Activated CD4-positive, CD25-positive, alpha-beta regulatory T cell treated with anti-CD3 and anti-CD28 coated beads, Interleukin-2, amount 50 U/mL, for 24 hours (primary cell): ENCODE results near the gene CLEC7A.

Source experiments
- ATAC-seq, 2 donors: fragments of 150-1000 bp; cut with Tn5 transposase; one replicate each; pipeline ENCODE4 v1.10.0; 2021; ENCODE audit warnings: mild to moderate bottlenecking in 1 of 2, moderate library complexity in 1 of 2

The CLEC7A gene

GRCh38 chr12:10136637-10137205 lies 6.7 kb upstream of the CLEC7A start:
- no peak for ATAC-seq

DNA sequence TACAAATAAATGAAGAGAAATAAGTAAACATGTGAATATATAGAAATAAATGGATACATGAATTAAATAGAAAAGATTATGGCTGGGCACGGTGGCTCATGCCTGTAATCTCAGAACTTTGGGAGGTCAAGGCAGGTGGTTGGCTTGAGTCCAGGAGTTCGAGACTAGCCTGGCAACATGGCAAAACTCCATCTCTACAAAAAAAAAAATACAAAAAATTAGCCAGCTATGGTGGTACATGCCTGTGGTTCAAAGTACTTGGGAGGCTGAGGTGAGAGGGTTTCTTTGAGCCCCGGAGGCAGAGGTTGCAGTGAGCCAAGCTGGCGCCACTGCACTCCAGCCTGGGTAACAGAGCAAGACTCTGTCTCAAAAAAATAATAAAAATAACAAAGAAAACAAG lies 5.1 kb upstream of the CLEC7A start:
- no peak for ATAC-seq

DNA sequence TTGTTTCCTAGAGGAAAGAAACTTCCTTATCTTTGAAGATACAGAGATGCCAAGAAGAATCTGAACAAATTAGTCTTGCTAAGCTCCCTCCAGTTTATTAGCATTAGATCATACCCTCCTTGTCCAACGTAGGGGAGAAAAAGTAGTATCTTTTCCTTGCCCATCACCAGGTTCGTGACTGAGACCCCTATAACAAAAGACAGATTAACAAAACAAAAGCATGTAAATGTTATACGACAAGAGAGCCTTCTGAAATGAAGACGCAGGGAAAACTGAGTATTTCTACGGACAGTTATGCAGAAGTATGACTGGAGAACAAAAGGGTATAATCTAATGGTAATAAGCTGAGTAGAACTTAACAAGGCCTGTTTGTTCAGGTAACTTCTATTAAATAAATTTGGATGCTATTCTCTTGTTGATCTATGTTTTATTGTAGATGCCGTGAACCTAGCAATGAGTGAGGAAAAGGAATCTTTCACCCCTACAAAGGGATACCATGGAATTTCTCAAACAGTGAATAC lies 2.9 kb upstream of the CLEC7A start:
- ATAC-seq, result no peak

GRCh38 chr12:10131111-10131690 lies 1.2 kb upstream of the CLEC7A start:
- ATAC-seq, result no peak

GRCh38 chr12:10128687-10129086 lies 1.3 kb downstream of the CLEC7A start:
- peak in 1 of 2 donors; percentile 40 for ATAC-seq

GRCh38 chr12:10126413-10126812 lies 3.6 kb downstream of the CLEC7A start:
- no peak for ATAC-seq

- ATAC-seq, result no peak
Measured at GRCh38 chr12:10122689-10123088, 7.3 kb downstream of the CLEC7A start.

DNA sequence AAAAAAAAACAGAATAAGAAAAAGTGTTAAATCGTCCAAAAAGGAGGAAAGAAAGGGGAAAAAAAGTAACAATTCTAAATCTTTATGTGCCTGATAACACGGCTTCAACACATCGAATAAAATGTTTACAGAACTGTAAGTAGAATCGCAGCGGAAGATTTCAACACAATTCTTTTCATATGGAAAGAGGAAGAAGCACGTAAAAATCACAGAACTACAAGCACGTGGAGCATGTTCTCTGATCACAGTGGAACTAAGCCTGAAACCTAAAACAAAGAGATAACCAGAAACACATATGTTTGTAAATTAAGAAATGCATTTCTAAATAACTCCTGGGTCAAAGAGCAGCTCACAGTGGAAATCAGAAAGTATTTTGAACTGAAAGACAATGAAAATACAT lies 8.7 kb downstream of the CLEC7A start:
- no peak for ATAC-seq

GRCh38 chr12:10119066-10119465 lies 10.9 kb downstream of the CLEC7A start:
- no peak for ATAC-seq

DNA sequence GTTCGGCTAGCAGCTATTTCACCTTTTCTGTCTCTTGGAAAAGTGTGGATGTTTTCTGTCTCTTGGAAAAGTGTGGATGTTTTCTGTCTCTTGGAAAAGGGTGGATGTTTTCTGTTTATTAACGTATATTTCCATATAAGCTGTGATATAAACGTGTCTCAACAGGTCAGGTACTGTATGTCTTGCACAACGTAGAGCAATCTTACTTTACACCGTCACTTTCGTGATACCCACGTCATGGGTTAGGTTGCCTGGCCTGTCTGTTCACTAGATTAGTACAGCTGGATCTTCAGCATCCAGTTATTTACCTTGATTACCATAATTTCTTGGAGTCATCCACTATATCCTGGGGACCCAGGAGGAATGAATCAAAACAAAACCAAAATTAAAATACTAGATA lies 14.1 kb downstream of the CLEC7A start:
- no peak for ATAC-seq

- no peak for ATAC-seq
Measured at GRCh38 chr12:10115311-10115710, 14.7 kb downstream of the CLEC7A start.

DNA sequence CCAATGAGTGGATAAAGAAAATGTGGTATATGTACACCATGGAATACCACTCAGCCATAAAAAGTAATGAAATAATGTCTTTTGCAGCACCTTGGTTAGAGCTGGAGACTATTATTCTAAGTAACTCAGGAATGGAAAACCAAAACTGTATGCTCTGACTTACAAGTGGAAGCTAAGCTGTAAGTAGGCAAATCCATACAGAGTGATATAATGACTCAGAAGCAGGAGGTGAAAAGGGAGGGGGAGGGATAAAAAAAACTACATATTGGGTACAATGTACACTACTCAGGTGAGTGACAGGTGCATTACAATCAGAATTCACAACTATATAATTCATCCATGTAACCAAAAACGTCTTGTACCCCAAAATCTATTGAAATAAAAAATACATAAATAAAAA lies 16.1 kb downstream of the CLEC7A start:
- ATAC-seq, result no peak

GRCh38 chr12:10113075-10113474 lies 16.9 kb downstream of the CLEC7A start:
- ATAC-seq, result no peak

DNA sequence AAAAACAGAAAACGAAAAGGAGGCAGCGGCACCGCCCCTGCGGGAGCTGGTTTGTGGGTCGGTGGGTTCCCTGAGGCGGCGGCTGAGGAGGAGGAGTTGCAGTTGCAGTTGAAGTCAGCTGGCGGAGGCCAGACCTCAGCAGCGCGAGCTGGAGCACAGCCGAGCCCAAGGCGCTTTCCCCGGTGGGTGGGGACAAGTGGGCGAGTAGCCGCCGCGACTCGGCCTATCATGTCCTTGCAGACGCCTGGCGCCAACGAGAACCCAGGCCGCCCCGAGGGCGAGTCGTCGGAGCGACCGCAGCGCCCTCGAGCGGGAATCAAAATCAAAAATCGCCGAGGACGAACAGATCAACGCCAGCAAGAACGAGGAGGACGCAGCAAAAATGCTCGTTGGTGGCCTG lies 18.5 kb downstream of the CLEC7A start:
- no peak for ATAC-seq

- no peak for ATAC-seq
Measured at GRCh38 chr12:10110256-10110844, 19.6 kb downstream of the CLEC7A start.

DNA sequence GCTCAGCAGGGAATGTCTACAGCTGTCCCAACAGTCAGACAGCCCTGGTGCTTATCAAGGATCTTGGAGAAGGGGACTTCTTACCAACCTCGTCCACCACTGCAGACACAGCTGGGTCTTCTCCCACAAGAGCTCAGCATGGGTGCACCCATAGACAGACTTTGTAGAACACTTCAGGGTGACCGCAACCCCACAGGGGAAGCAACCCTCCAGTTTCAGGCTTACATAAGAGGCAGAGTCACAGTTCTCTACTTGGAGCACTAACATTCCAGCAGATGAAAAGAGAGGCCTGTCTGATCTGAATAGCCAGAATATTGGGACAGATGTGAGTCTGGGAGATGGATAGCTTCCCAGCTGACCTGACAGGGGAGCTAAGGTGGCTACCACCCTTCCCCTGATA lies 27.7 kb downstream of the CLEC7A start:
- no peak for ATAC-seq

DNA sequence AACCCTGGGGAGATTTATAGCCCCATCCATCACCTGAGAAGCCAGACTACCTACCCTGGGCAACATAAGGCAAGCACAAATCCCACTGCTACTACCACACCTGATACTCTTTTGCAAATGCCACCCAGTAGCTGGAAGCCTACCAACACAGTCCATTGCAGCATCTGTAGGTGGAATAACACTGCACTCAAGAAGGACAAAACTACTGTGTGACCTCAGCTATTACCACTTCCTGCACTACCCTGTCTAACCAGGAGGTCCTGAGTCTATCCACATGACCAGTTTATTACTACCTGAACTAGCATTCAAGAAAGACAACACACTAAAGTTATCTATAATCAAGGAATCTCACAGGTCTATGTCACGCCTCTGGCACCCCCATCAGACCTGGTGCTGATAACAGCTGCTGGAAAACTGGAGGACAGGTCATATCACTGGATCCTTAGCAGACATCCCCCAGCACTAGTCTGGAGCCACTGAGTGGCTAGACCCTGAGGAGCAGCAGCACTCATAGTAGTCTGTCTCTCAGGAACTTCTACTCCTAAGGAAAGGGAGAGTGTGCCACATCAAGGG lies 28.3 kb downstream of the CLEC7A start:
- no peak for ATAC-seq

GRCh38 chr12:10101042-10101579 lies 28.9 kb downstream of the CLEC7A start:
- no peak for ATAC-seq

- no peak for ATAC-seq
Measured at GRCh38 chr12:10098791-10099190, 31.2 kb downstream of the CLEC7A start, which contains the start of gene CLEC1A. CLEC1A (minus strand) TSS chr12:10098985; CDS start chr12:10098922, 63 bp downstream.

- no peak for ATAC-seq
Measured at GRCh38 chr12:10097521-10097920, 32.5 kb downstream of the CLEC7A start.

GRCh38 chr12:10095971-10096370 lies 34.0 kb downstream of the CLEC7A start:
- no peak for ATAC-seq

DNA sequence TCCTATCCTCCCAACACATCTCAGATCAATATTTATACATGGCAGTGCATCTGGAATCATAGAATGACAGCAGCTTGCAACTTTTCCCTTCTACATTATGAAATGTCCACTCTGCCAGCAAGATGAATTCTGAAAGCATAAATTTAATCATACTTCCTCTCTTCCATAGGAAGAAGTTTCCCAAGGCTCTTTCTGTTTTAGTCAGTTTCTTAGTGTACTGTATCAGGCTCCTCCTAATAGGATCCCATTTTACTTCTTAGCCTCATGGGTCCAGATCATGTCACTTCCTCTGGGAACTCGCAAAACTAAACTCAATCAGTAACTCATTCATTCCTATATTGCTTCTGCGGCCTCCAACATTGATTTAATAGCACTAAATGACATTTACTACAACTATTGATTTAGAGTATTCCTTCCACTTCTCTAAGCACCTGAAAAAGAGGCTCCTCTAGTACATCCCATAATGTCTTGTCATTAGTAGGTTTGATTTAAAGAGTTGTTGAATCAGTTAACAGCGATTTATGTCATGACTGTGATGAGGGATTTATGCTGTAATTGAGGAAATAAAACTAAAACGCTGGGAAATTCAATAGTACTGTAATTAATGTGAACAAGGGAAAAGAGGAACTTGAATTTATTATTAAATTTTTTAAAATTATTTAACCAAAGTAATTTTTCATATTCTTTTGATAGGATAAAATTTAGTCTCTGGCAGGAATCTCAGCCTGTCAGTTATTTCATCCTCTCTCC lies 35.2 kb downstream of the CLEC7A start:
- ATAC-seq, result no peak
